Spleen (tissue), 7 donors: ENCODE measurements around the gene GPBAR1.

Source experiments
- POLR2A ChIP-seq, 3 donors: fragments of 450-650 bp; IDR thresholded peaks; one replicate each; pipeline ENCODE4 v1.5.1; 2017; ENCODE audit warnings: antibody characterized with exemption in 3 of 3, mild to moderate bottlenecking in 1 of 3
- POLR2AphosphoS5 ChIP-seq, 3 donors: sonication (generic); formaldehyde crosslinking; IDR thresholded peaks; one replicate each; pipeline ENCODE4 v1.5.1; 2017; ENCODE audit warnings: antibody characterized with exemption in 3 of 3
- TF ChIP-seq, protein P1 (sequence below), 11 experiments: fragments of 200-600 bp in 7 of 11; fragments of 450-650 bp in 4 of 11; sonication (generic) in 4 of 11; IDR thresholded peaks in 8 of 11; conservative IDR thresholded peaks in 3 of 11; 1 replicate in 7 of 11; 2 replicates in 4 of 11; pipeline versions ENCODE4 v1.4.0 to v1.8.0; 2016 to 2021; ENCODE audit warnings: antibody characterized with exemption in 11 of 11, inconsistent platforms in 4 of 11, mild to moderate bottlenecking in 1 of 11
- donor health status: DM: no; HTN: no; CAD: no; lungs with moderate emphysema.
- donor health status: DM: no; HTN: no; CAD: no.
- donor health status: DM: no; HTN: no; CAD: no.

GRCh38 chr2:218289639-218290315 is 29.0 kb downstream of the GPBAR1 start:
- TF ChIP-seq POLR2A (IDR thresholded peaks at IDR 0.05) (no peak), POLR2AphosphoS5 (IDR thresholded peaks at IDR 0.05) (no peak)
- TF ChIP-seq, protein P1, sequence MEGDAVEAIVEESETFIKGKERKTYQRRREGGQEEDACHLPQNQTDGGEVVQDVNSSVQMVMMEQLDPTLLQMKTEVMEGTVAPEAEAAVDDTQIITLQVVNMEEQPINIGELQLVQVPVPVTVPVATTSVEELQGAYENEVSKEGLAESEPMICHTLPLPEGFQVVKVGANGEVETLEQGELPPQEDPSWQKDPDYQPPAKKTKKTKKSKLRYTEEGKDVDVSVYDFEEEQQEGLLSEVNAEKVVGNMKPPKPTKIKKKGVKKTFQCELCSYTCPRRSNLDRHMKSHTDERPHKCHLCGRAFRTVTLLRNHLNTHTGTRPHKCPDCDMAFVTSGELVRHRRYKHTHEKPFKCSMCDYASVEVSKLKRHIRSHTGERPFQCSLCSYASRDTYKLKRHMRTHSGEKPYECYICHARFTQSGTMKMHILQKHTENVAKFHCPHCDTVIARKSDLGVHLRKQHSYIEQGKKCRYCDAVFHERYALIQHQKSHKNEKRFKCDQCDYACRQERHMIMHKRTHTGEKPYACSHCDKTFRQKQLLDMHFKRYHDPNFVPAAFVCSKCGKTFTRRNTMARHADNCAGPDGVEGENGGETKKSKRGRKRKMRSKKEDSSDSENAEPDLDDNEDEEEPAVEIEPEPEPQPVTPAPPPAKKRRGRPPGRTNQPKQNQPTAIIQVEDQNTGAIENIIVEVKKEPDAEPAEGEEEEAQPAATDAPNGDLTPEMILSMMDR (IDR thresholded peaks at IDR 0.05 in 8 of 11, conservative IDR thresholded peaks at IDR 0.05 in 3 of 11) = no peak
